Right ventricle myocardium superior (tissue), 1 donor: Measurements from ENCODE around the gene SYTL3. TPM values are rescaled to one million over a fixed set of nuclear protein-coding genes. Genes with fewer than 3 reads are reported as not detected.

Experiments
- ATAC-seq: fragments of 200-7000 bp; cut with Tn5 transposase; one replicate; pipeline ENCODE4 v1.9.1; 2020; ENCODE audit warnings: mild to moderate bottlenecking; ENCODE audit not compliant: poor library complexity
- DNase-seq: peaks from one replicate; pipeline ENCODE4 v3.0.0-alpha.2; 2020
- intact Hi-C: fragments of 100-400 bp; cut with DNase I; formaldehyde crosslinking; loops from one replicate; pipeline ENCODE4 v1.11.2; 2022
- total RNA-seq: library from RNA; stranded (reverse); fragmentation: NEBNext Ultra II Directional; extraction: Animal tissue kit (Norgen Biotek cat#: 25700); gene quantifications from one replicate; pipeline ENCODE4 v1.2.1, GENCODE V29; 2021
- donor health status: DM: no; HTN: yes; CAD: no; lungs with severe emphysema.

SYTL3 gene
- total RNA-seq, 1 donor from 2014 or later: 11.7 TPM

- intact Hi-C loops: no loop called here
- DNase-seq (no peak), ATAC-seq (no peak)
Measured at GRCh38 chr6:158735009-158735408, 85.2 kb downstream of the SYTL3 start.

- intact Hi-C loops: no loop called here
- ATAC-seq: peak; percentile 39
- DNase-seq: no peak
Measured at GRCh38 chr6:158737082-158737709, 87.3 kb downstream of the SYTL3 start.

- ATAC-seq: peak; percentile 39
- intact Hi-C loops: no loop called here
- no peak for DNase-seq
Measured at GRCh38 chr6:158737710-158738615, 88.1 kb downstream of the SYTL3 start.

GRCh38 chr6:158739673-158740072 lies 89.8 kb downstream of the SYTL3 start:
- DNase-seq: no peak
- no peak for ATAC-seq
- intact Hi-C loops: no loop called here

GRCh38 chr6:158743033-158743651 lies 93.3 kb downstream of the SYTL3 start:
- ATAC-seq: peak; percentile 34
- no peak for DNase-seq
- intact Hi-C loops: no loop called here

GRCh38 chr6:158744986-158745430 lies 95.2 kb downstream of the SYTL3 start:
- ATAC-seq (peak; percentile 63), DNase-seq (no peak)
- intact Hi-C loops: no loop called here

GRCh38 chr6:158751224-158751623 lies 101.4 kb downstream of the SYTL3 start:
- no peak for ATAC-seq
- intact Hi-C loops: no loop called here
- DNase-seq: no peak

GRCh38 chr6:158751921-158752320 lies 102.1 kb downstream of the SYTL3 start:
- DNase-seq (no peak), ATAC-seq (peak; percentile 59)
- intact Hi-C loops: no loop called here

GRCh38 chr6:158752613-158753012 lies 102.8 kb downstream of the SYTL3 start:
- intact Hi-C loops: no loop called here
- DNase-seq (peak; percentile 69), ATAC-seq (peak; percentile 83)

- DNase-seq (no peak), ATAC-seq (no peak)
- intact Hi-C loops: no loop called here
Measured at GRCh38 chr6:158753811-158754210, 104.0 kb downstream of the SYTL3 start.

GRCh38 chr6:158754738-158755137 lies 104.9 kb downstream of the SYTL3 start:
- ATAC-seq: no peak
- DNase-seq: no peak
- intact Hi-C loops: no loop called here

- DNase-seq (no peak), ATAC-seq (no peak)
- intact Hi-C loops: no loop called here
Measured at GRCh38 chr6:158755636-158756035, 105.8 kb downstream of the SYTL3 start.

GRCh38 chr6:158756126-158756525 lies 106.3 kb downstream of the SYTL3 start:
- no peak for ATAC-seq
- intact Hi-C loops: no loop called here
- no peak for DNase-seq

GRCh38 chr6:158756977-158757752 lies 107.3 kb downstream of the SYTL3 start:
- DNase-seq (no peak), ATAC-seq (no peak)
- intact Hi-C loops: no loop called here

GRCh38 chr6:158757753-158758090 lies 107.9 kb downstream of the SYTL3 start:
- DNase-seq (no peak), ATAC-seq (no peak)
- intact Hi-C loops: no loop called here

GRCh38 chr6:158758451-158758860 lies 108.6 kb downstream of the SYTL3 start:
- intact Hi-C loops: no loop called here
- ATAC-seq (peak; percentile 24), DNase-seq (no peak)

- no peak for ATAC-seq
- no peak for DNase-seq
- intact Hi-C loops: no loop called here
Measured at GRCh38 chr6:158758941-158759479, 109.2 kb downstream of the SYTL3 start.

- DNase-seq (no peak), ATAC-seq (no peak)
- intact Hi-C loops: no loop called here
Measured at GRCh38 chr6:158759966-158760617, 110.2 kb downstream of the SYTL3 start.
